Neural cell (in vitro differentiated cells): ENCODE measurements around the gene ARSB. TPM values are rescaled to one million over a fixed set of nuclear protein-coding genes. Genes with fewer than 3 reads are reported as not detected.

Experiments used
- H2AFZ ChIP-seq: fragments of 200-600, 300-800 bp; sonication (generic), shearing (Covaris generic); 2 replicates; pipeline ENCODE4 v1.6.0; 2014; ENCODE audit warnings: low read depth, mild to moderate bottlenecking, antibody characterized with exemption, low read length, moderate library complexity
- H3F3A ChIP-seq: fragments of 200-600 bp; shearing (Covaris generic); 2 replicates; pipeline ENCODE4 v1.6.1; 2016; ENCODE audit warnings: mild to moderate bottlenecking, moderate library complexity, mixed read lengths, antibody characterized with exemption, low read length; ENCODE audit not compliant: insufficient read depth, poor library complexity, severe bottlenecking
- H3K27ac ChIP-seq: fragments of 200-600, 300-800 bp; sonication (generic), shearing (Covaris generic); 2 replicates; pipeline ENCODE4 v1.5.1; 2014; ENCODE audit warnings: mild to moderate bottlenecking, low read length, moderate library complexity
- H3K27me3 ChIP-seq: fragments of 300-800, 200-600 bp; sonication (generic), shearing (Covaris generic); 2 replicates; pipeline ENCODE4 v1.6.0; 2014; ENCODE audit warnings: mild to moderate bottlenecking, low read depth, low read length, moderate library complexity; ENCODE audit not compliant: insufficient read depth
- H3K36me3 ChIP-seq: fragments of 300-800, 200-600 bp; sonication (generic), shearing (Covaris generic); 2 replicates; pipeline ENCODE4 v1.5.1; 2014; ENCODE audit warnings: mild to moderate bottlenecking, antibody characterized with exemption, low read length, moderate library complexity; ENCODE audit not compliant: insufficient read depth
- H3K4me2 ChIP-seq: fragments of 300-800, 200-600 bp; sonication (generic), shearing (Covaris generic); 2 replicates; pipeline ENCODE4 v1.6.0; 2014; ENCODE audit warnings: mild to moderate bottlenecking, low read length
- H3K4me3 ChIP-seq: fragments of 300-800, 200-600 bp; sonication (generic), shearing (Covaris generic); 2 replicates; pipeline ENCODE4 v1.5.1; 2014; ENCODE audit warnings: mild to moderate bottlenecking, low read length, moderate library complexity
- H3K79me2 ChIP-seq: fragments of 200-600 bp; shearing (Covaris generic); replicated peaks from 2 replicates; pipeline ENCODE4 v1.6.0; 2014; ENCODE audit warnings: mild to moderate bottlenecking, low read length, moderate library complexity; ENCODE audit not compliant: insufficient read depth
- H3K9ac ChIP-seq: fragments of 300-800, 200-600 bp; sonication (generic), shearing (Covaris generic); 2 replicates; pipeline ENCODE4 v1.6.1; 2016; ENCODE audit warnings: mild to moderate bottlenecking, low read length, mixed read lengths
- H3K9me2 ChIP-seq: fragments of 200-600 bp; shearing (Covaris generic); 2 replicates; pipeline ENCODE4 v1.6.1; 2016; ENCODE audit warnings: mild to moderate bottlenecking, low read length, mixed read lengths; ENCODE audit not compliant: insufficient read depth
- H3K9me3 ChIP-seq: fragments of 200-600, 300-800 bp; sonication (generic), shearing (Covaris generic); 2 replicates; pipeline ENCODE4 v1.6.1; 2016; ENCODE audit warnings: mild to moderate bottlenecking, mixed run types, low read length, moderate library complexity, mixed read lengths
- H4K20me1 ChIP-seq: fragments of 200-600 bp; shearing (Covaris generic); 2 replicates; pipeline ENCODE4 v1.6.1; 2016; ENCODE audit warnings: mild to moderate bottlenecking, mixed run types; ENCODE audit not compliant: insufficient read depth
- CTCF ChIP-seq: fragments of 450-650 bp; IDR thresholded peaks from 2 replicates; pipeline ENCODE4 v1.5.1; 2014; ENCODE audit warnings: antibody characterized with exemption, mild to moderate bottlenecking, moderate library complexity; ENCODE audit not compliant: poor library complexity, severe bottlenecking
- EP300 ChIP-seq: fragments of 450-650 bp; conservative IDR thresholded peaks from 2 replicates; pipeline ENCODE4 v1.6.1; 2014; ENCODE audit warnings: antibody characterized with exemption, mild to moderate bottlenecking, moderate library complexity; ENCODE audit not compliant: poor library complexity, severe bottlenecking
- EZH2 ChIP-seq: fragments of 200-600, 300-800 bp; shearing (Covaris generic), sonication (generic); IDR thresholded peaks from 2 replicates; pipeline ENCODE4 v1.6.1; 2014; ENCODE audit warnings: antibody characterized with exemption, low read length, borderline replicate concordance, mild to moderate bottlenecking; ENCODE audit not compliant: insufficient read depth, poor library complexity, severe bottlenecking
- MXI1 ChIP-seq: fragments of 450-650 bp; conservative IDR thresholded peaks from 2 replicates; pipeline ENCODE4 v1.6.1; 2014; ENCODE audit warnings: antibody characterized with exemption, mild to moderate bottlenecking; ENCODE audit not compliant: poor library complexity, severe bottlenecking
- POLR2AphosphoS5 ChIP-seq: IDR thresholded peaks from 2 replicates; pipeline ENCODE4 v1.6.1; 2012
- RAD21 ChIP-seq: fragments of 450-650 bp; conservative IDR thresholded peaks from 2 replicates; pipeline ENCODE4 v1.6.1; 2014; ENCODE audit warnings: antibody characterized with exemption, mild to moderate bottlenecking, moderate library complexity
- REST ChIP-seq: IDR thresholded peaks from 2 replicates; pipeline ENCODE4 v1.6.1; 2012; ENCODE audit warnings: borderline replicate concordance
- SMC3 ChIP-seq: fragments of 450-650 bp; conservative IDR thresholded peaks from 2 replicates; pipeline ENCODE4 v1.6.1; 2014; ENCODE audit warnings: antibody characterized with exemption, mild to moderate bottlenecking, moderate library complexity; ENCODE audit not compliant: poor library complexity
- TAF1 ChIP-seq: IDR thresholded peaks from 2 replicates; pipeline ENCODE4 v1.6.1; 2012; ENCODE audit warnings: low read depth
- polyA plus RNA-seq: library from polyadenylated mRNA; depleted of rRNA; stranded (reverse); fragments of >200 nt; gene quantifications from 2 replicates; pipeline ENCODE4 v1.2.3, GENCODE V29; 2014

Gene ARSB
- polyA plus RNA-seq, 1 donor from 2014 or later: 8.7 TPM

- Histone ChIP-seq H3F3A (no peaks in the 10 kb centered on the region), H3K79me2 (no peaks in the 10 kb centered on the region), H3K36me3 (no peaks in the 10 kb centered on the region), H3K9me3 (no peaks in the 10 kb centered on the region), H4K20me1 (no peaks in the 10 kb centered on the region), H3K9ac (no peak overlapping the region), H3K27me3 (no peaks in the 10 kb centered on the region), H2AFZ (no peak overlapping the region), H3K4me3 (no peak overlapping the region), H3K4me2 (no peak overlapping the region), H3K9me2 (no peaks in the 10 kb centered on the region), H3K27ac (no peak overlapping the region)
- TF ChIP-seq RAD21 (no peak), POLR2AphosphoS5 (no peak), REST (no peak), MXI1 (no peak), SMC3 (no peak), TAF1 (no peak), EP300 (no peak), EZH2 (no peak), CTCF (no peak)
Observed at GRCh38 chr5:78959767-78960166, 25.3 kb downstream of the ARSB start.

- Histone ChIP-seq H3K4me2 (no peak overlapping the region), H2AFZ (no peak overlapping the region), H3K79me2 (no peaks in the 10 kb centered on the region), H3K27me3 (no peaks in the 10 kb centered on the region), H3K27ac (no peak overlapping the region), H3K9me3 (no peaks in the 10 kb centered on the region), H3K9me2 (no peaks in the 10 kb centered on the region), H3K36me3 (no peaks in the 10 kb centered on the region), H4K20me1 (no peaks in the 10 kb centered on the region), H3K9ac (no peak overlapping the region), H3K4me3 (no peak overlapping the region), H3F3A (no peaks in the 10 kb centered on the region)
- TF ChIP-seq RAD21 (no peak), CTCF (no peak)
Observed at GRCh38 chr5:78958672-78959445, 26.3 kb downstream of the ARSB start.
